IMR-90 (cell line): ENCODE measurements around the gene ZNF384. TPM values are rescaled to one million over a fixed set of nuclear protein-coding genes. Genes with fewer than 3 reads are reported as not detected.

Experiments
- ATAC-seq: fragments of 200-7000 bp; cut with Tn5 transposase; 2 replicates; pipeline ENCODE4 v1.9.1; 2020; ENCODE audit warnings: low read depth, mild to moderate bottlenecking, moderate library complexity
- BruUV-seq: library from RNA; stranded (reverse); fragments of 400-500 nt; replicated peaks from 2 replicates; lab custom pipeline; 2021; lab: Mats Ljungman, UMichigan
- CTCF ChIA-PET: fragments of 300-600 bp; formaldehyde crosslinking; extraction: SDS; loops from one replicate; lab custom pipeline; 2021; ENCODE audit warnings: antibody characterized with exemption; lab: Yijun Ruan, JAX
- POLR2A ChIA-PET: fragments of 300-600 bp; sonication (Branson Sonifier 250); formaldehyde crosslinking; loops from one replicate; lab custom pipeline; 2022; ENCODE audit warnings: antibody characterized with exemption; ENCODE audit not compliant: unreplicated experiment; lab: Charles Lee
- DNase-seq: peaks from one replicate; pipeline ENCODE4 v3.0.0; 2013
- H2AFZ ChIP-seq: replicated peaks from 2 replicates; pipeline ENCODE3; 2013; ENCODE audit warnings: low read length, mild to moderate bottlenecking; ENCODE audit not compliant: poor library complexity
- H2AK5ac ChIP-seq: 2 replicates; pipeline ENCODE4 v1.6.1; 2013; ENCODE audit warnings: low read depth, low read length, inconsistent platforms
- H2AK9ac ChIP-seq: replicated peaks from 2 replicates; pipeline ENCODE3; 2013; ENCODE audit warnings: mild to moderate bottlenecking, low read depth, low read length, moderate library complexity; ENCODE audit not compliant: poor library complexity
- H2BK120ac ChIP-seq: 2 replicates; pipeline ENCODE4 v1.6.1; 2013; ENCODE audit warnings: low read depth, low read length, inconsistent platforms
- H2BK15ac ChIP-seq: 3 replicates; pipeline ENCODE4 v1.6.1; 2013; ENCODE audit warnings: low read depth, low read length, inconsistent platforms
- H2BK20ac ChIP-seq: 2 replicates; pipeline ENCODE4 v1.6.1; 2013; ENCODE audit warnings: low read depth, mild to moderate bottlenecking, inconsistent platforms, low read length, moderate library complexity
- H2BK5ac ChIP-seq: 2 replicates; pipeline ENCODE4 v1.6.1; 2013; ENCODE audit warnings: mild to moderate bottlenecking, low read depth, low read length, inconsistent platforms; ENCODE audit not compliant: poor library complexity, severe bottlenecking
- H3K14ac ChIP-seq: replicated peaks from 2 replicates; pipeline ENCODE4 v1.6.1; 2013; ENCODE audit warnings: low read depth, low read length, inconsistent platforms
- H3K18ac ChIP-seq: 2 replicates; pipeline ENCODE4 v1.6.1; 2013; ENCODE audit warnings: low read depth, low read length, control low read depth
- H3K23ac ChIP-seq: 2 replicates; pipeline ENCODE4 v1.6.1; 2013; ENCODE audit warnings: low read depth, low read length, inconsistent platforms
- H3K27ac ChIP-seq: 2 replicates; pipeline ENCODE4 v1.5.1; 2013; ENCODE audit warnings: mild to moderate bottlenecking, control low read depth, low read length; ENCODE audit not compliant: insufficient read depth
- H3K27me3 ChIP-seq: 2 replicates; pipeline ENCODE4 v1.6.1; 2013; ENCODE audit warnings: low read length; ENCODE audit not compliant: control insufficient read depth, insufficient read depth
- H3K36me3 ChIP-seq: 2 replicates; pipeline ENCODE4 v1.6.1; 2013; ENCODE audit warnings: low read length, mixed read lengths; ENCODE audit not compliant: control insufficient read depth, insufficient read depth
- H3K4ac ChIP-seq: 2 replicates; pipeline ENCODE4 v1.6.1; 2013; ENCODE audit warnings: low read depth, low read length, inconsistent platforms
- H3K4me1 ChIP-seq: 2 replicates; pipeline ENCODE4 v1.6.1; 2013; ENCODE audit warnings: low read length, mixed read lengths; ENCODE audit not compliant: control insufficient read depth, insufficient read depth
- H3K4me2 ChIP-seq: 2 replicates; pipeline ENCODE4 v1.6.1; 2013; ENCODE audit warnings: low read depth, mild to moderate bottlenecking, control low read depth, low read length, moderate library complexity
- H3K4me3 ChIP-seq: 2 replicates; pipeline ENCODE4 v1.5.1; 2013; ENCODE audit warnings: low read depth, mild to moderate bottlenecking, control low read depth, low read length, moderate library complexity; ENCODE audit not compliant: insufficient read depth
- H3K56ac ChIP-seq: 2 replicates; pipeline ENCODE4 v1.6.1; 2013; ENCODE audit warnings: low read length, inconsistent platforms; ENCODE audit not compliant: insufficient read depth; ENCODE audit errors: extremely low read depth
- H3K79me1 ChIP-seq, 2 experiments: 2 replicates each; pipeline ENCODE4 v1.6.1; 2013; ENCODE audit warnings: low read length in 2 of 2, inconsistent platforms in 1 of 2, low read depth in 1 of 2
- H3K9ac ChIP-seq: 2 replicates; pipeline ENCODE4 v1.6.1; 2013; ENCODE audit warnings: low read depth, low read length, control low read depth
- H3K9me1 ChIP-seq: 2 replicates; pipeline ENCODE4 v1.6.1; 2013; ENCODE audit warnings: low read length, inconsistent platforms; ENCODE audit not compliant: insufficient read depth
- H3K9me3 ChIP-seq: 2 replicates; pipeline ENCODE4 v1.6.1; 2013; ENCODE audit warnings: low read length; ENCODE audit not compliant: control insufficient read depth, insufficient read depth
- H4K20me1 ChIP-seq: 2 replicates; pipeline ENCODE4 v1.6.1; 2013; ENCODE audit warnings: low read length, inconsistent platforms; ENCODE audit not compliant: insufficient read depth
- H4K5ac ChIP-seq: 2 replicates; pipeline ENCODE4 v1.6.1; 2013; ENCODE audit warnings: mild to moderate bottlenecking, low read depth, low read length, control low read depth
- H4K8ac ChIP-seq, 2 experiments: 2 replicates each; pipeline ENCODE4 v1.6.1; 2013; ENCODE audit warnings: low read depth in 2 of 2, low read length in 2 of 2, control low read depth in 1 of 2, inconsistent platforms in 1 of 2
- H4K91ac ChIP-seq: 2 replicates; pipeline ENCODE4 v1.6.1; 2013; ENCODE audit warnings: low read depth, low read length, inconsistent platforms; ENCODE audit not compliant: insufficient read depth
- BHLHE40 ChIP-seq: fragments of 150-350 bp; IDR thresholded peaks from 2 replicates; pipeline ENCODE4 v1.6.1; 2016; ENCODE audit warnings: mild to moderate bottlenecking, low read depth, low read length
- CHD1 ChIP-seq: IDR thresholded peaks from 2 replicates; pipeline ENCODE4 v1.6.1; 2012; ENCODE audit warnings: low read depth, low read length, improper control_type of control experiment
- FOS ChIP-seq: fragments of 150-350 bp; IDR thresholded peaks from 2 replicates; pipeline ENCODE4 v1.6.1; 2016; ENCODE audit warnings: low read depth, low read length
- MXI1 ChIP-seq: IDR thresholded peaks from 2 replicates; pipeline ENCODE4 v1.6.1; 2012; ENCODE audit warnings: low read depth, mild to moderate bottlenecking, low read length, moderate library complexity, borderline replicate concordance
- NFE2L2 ChIP-seq: fragments of 150-350 bp; IDR thresholded peaks from 2 replicates; pipeline ENCODE4 v1.6.1; 2016; ENCODE audit warnings: low read depth, mild to moderate bottlenecking, low read length
- RAD21 ChIP-seq: IDR thresholded peaks from 2 replicates; pipeline ENCODE4 v1.6.1; 2012; ENCODE audit warnings: low read length, improper control_type of control experiment
- RFX5 ChIP-seq: IDR thresholded peaks from 2 replicates; pipeline ENCODE4 v1.8.0; 2012; ENCODE audit warnings: low read depth, mild to moderate bottlenecking, low read length, moderate library complexity
- WGBS, 2 experiments: methylation state at CpG; one replicate each; pipeline versions ENCODE4 v1.1.5 to v1.1.7; 2013; ENCODE audit warnings: missing lambda C conversion rate in 2 of 2; ENCODE audit not compliant: insufficient read length in 1 of 2; ENCODE audit errors: extremely low coverage in 2 of 2; 5-methylcytosine and 5-hydroxymethylcytosine counted together
- dilution Hi-C: fragments of 300-500 bp; cut with HindIII; formaldehyde crosslinking; loops from one replicate; pipeline ENCODE4 v1.14.3; 2018; ENCODE audit warnings: low sequenced_read_pairs; ENCODE audit not compliant: unreplicated experiment
- in situ Hi-C: fragments of 300-500 bp; cut with MboI; formaldehyde crosslinking; loops from 3 replicates; pipeline ENCODE4 v1.14.3; 2019; ENCODE audit warnings: low sequenced_read_pairs, inconsistent platforms, mixed read lengths
- intact Hi-C: fragments of 100-400 bp; cut with micrococcal nuclease; formaldehyde crosslinking; loops from 2 replicates; pipeline ENCODE4 v1.10.0; 2022
- polyA plus RNA-seq, 3 experiments: library from polyadenylated mRNA; depleted of rRNA; stranded (reverse); fragments of >200 nt; gene quantifications; 2 replicates each; pipeline ENCODE4 v1.2.3, GENCODE V29; 2012; ENCODE audit warnings: low replicate concordance in 1 of 3
- total RNA-seq: library from RNA; depleted of rRNA; stranded (reverse); fragments of >200 nt; gene quantifications from 2 replicates; pipeline ENCODE4 v1.2.3, GENCODE V29; 2012
- TF ChIP-seq, protein P1 (sequence below): conservative IDR thresholded peaks from 2 replicates; pipeline ENCODE4 v1.5.1; 2012; ENCODE audit warnings: mild to moderate bottlenecking, low read depth, low read length, improper control_type of control experiment
- TF ChIP-seq, protein P2 (sequence below): fragments of 150-350 bp; IDR thresholded peaks from 2 replicates; pipeline ENCODE4 v1.6.1; 2016; ENCODE audit warnings: low read depth, mild to moderate bottlenecking, low read length, moderate library complexity, borderline replicate concordance

ZNF384 gene
- total and polyA plus RNA-seq, 2 of the 4 experiments (the other 2 are of a cell fraction) = 16.3 to 55.6 TPM

- no peak overlapping the region for H2BK15ac ChIP-seq
- H2AFZ ChIP-seq = peak overlapping the region; percentile 86
- CTCF ChIA-PET = no interaction called here
Observed at GRCh38 chr12:6620885-6621274, 68.3 kb downstream of the ZNF384 start.

More at GRCh38 chr12:6620885-6621274, 68.3 kb downstream of the ZNF384 start:
- H2BK120ac ChIP-seq = no peak overlapping the region
- DNase-seq (no peak), ATAC-seq (no peak)
- dilution Hi-C loops (no loop called here), intact Hi-C loops (no loop called here), in situ Hi-C loops (no loop called here)
- H3K27me3 ChIP-seq = no peaks in the 10 kb centered on the region
- no peak overlapping the region for H3K14ac ChIP-seq
- peak overlapping the region; percentile 65 for H2AK9ac ChIP-seq
- no peak overlapping the region for H3K4me2 ChIP-seq
- 86% methylated on average over 25 of the region's 29 CpGs; no CpG with 5 or more reads in 1 of the 2 experiments for WGBS, 2 experiments
- H3K79me1 ChIP-seq = no peaks in the 10 kb centered on the region
- TF ChIP-seq MXI1 = no peak
- TF ChIP-seq RAD21 = no peak
- TF ChIP-seq RFX5 = no peak
- TF ChIP-seq, protein P1, sequence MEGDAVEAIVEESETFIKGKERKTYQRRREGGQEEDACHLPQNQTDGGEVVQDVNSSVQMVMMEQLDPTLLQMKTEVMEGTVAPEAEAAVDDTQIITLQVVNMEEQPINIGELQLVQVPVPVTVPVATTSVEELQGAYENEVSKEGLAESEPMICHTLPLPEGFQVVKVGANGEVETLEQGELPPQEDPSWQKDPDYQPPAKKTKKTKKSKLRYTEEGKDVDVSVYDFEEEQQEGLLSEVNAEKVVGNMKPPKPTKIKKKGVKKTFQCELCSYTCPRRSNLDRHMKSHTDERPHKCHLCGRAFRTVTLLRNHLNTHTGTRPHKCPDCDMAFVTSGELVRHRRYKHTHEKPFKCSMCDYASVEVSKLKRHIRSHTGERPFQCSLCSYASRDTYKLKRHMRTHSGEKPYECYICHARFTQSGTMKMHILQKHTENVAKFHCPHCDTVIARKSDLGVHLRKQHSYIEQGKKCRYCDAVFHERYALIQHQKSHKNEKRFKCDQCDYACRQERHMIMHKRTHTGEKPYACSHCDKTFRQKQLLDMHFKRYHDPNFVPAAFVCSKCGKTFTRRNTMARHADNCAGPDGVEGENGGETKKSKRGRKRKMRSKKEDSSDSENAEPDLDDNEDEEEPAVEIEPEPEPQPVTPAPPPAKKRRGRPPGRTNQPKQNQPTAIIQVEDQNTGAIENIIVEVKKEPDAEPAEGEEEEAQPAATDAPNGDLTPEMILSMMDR = no peak
- TF ChIP-seq FOS = no peak
- TF ChIP-seq BHLHE40 = no peak
- TF ChIP-seq, protein P2, sequence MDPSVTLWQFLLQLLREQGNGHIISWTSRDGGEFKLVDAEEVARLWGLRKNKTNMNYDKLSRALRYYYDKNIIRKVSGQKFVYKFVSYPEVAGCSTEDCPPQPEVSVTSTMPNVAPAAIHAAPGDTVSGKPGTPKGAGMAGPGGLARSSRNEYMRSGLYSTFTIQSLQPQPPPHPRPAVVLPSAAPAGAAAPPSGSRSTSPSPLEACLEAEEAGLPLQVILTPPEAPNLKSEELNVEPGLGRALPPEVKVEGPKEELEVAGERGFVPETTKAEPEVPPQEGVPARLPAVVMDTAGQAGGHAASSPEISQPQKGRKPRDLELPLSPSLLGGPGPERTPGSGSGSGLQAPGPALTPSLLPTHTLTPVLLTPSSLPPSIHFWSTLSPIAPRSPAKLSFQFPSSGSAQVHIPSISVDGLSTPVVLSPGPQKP = no peak
- TF ChIP-seq NFE2L2 = no peak
- TF ChIP-seq CHD1 = no peak
- POLR2A ChIA-PET = no interaction called here
- H4K8ac ChIP-seq = no peak overlapping the region
- no peaks in the 10 kb centered on the region for H3K9me1 ChIP-seq
- H4K5ac ChIP-seq = no peak overlapping the region
- no peak overlapping the region for H3K56ac ChIP-seq
- no peak overlapping the region for H3K4ac ChIP-seq
- no peak overlapping the region for H2AK5ac ChIP-seq
- no peak overlapping the region for H4K91ac ChIP-seq
- H3K18ac ChIP-seq = no peak overlapping the region
- H2BK5ac ChIP-seq = no peak overlapping the region
- no peaks in the 10 kb centered on the region for H3K9me3 ChIP-seq
- H3K9ac ChIP-seq = no peak overlapping the region
- H3K4me3 ChIP-seq = no peak overlapping the region
- no peaks in the 10 kb centered on the region; the same call in 1 of the 2 replicates for H3K4me1 ChIP-seq
- no peak overlapping the region for H3K27ac ChIP-seq
- H4K20me1 ChIP-seq = no peaks in the 10 kb centered on the region
- H3K23ac ChIP-seq = no peak overlapping the region
- no peaks in the 10 kb centered on the region for H3K36me3 ChIP-seq
- BruUV-seq = no TSS peak
- no peak overlapping the region for H2BK20ac ChIP-seq
